Parathyroid adenoma (tissue), 2 donors: ENCODE data around the gene INPP5B.

Source experiments
- H2AFZ ChIP-seq: fragments of 300-600 bp; sonication (generic); one replicate; pipeline ENCODE4 v1.7.0; 2017; ENCODE audit warnings: antibody characterized with exemption, mild to moderate bottlenecking
- H3K27ac ChIP-seq: fragments of 300-600 bp; sonication (generic); one replicate; pipeline ENCODE4 v1.7.0; 2017
- H3K27me3 ChIP-seq: fragments of 300-600 bp; sonication (generic); one replicate; pipeline ENCODE4 v1.7.0; 2017; ENCODE audit warnings: low read length; ENCODE audit not compliant: control insufficient read depth, insufficient read depth
- H3K36me3 ChIP-seq: fragments of 300-600 bp; sonication (generic); one replicate; pipeline ENCODE4 v1.7.0; 2017; ENCODE audit warnings: low read length; ENCODE audit not compliant: control insufficient read depth, insufficient read depth
- H3K4me1 ChIP-seq: fragments of 300-600 bp; sonication (generic); one replicate; pipeline ENCODE4 v1.7.0; 2017; ENCODE audit warnings: control low read depth
- H3K4me2 ChIP-seq: fragments of 300-600 bp; sonication (generic); one replicate; pipeline ENCODE4 v1.7.0; 2017; ENCODE audit warnings: low read length
- H3K4me3 ChIP-seq: fragments of 300-600 bp; sonication (generic); one replicate; pipeline ENCODE4 v1.7.0; 2017; ENCODE audit warnings: low read depth, low read length
- H3K79me2 ChIP-seq: fragments of 300-600 bp; sonication (generic); one replicate; pipeline ENCODE4 v1.7.0; 2017; ENCODE audit warnings: control low read depth
- H3K9ac ChIP-seq: fragments of 300-600 bp; sonication (generic); one replicate; pipeline ENCODE4 v1.7.0; 2017; ENCODE audit warnings: mild to moderate bottlenecking
- H3K9me3 ChIP-seq: fragments of 300-600 bp; sonication (generic); one replicate; pipeline ENCODE4 v1.7.0; 2017; ENCODE audit warnings: low read length; ENCODE audit not compliant: control insufficient read depth
- CTCF ChIP-seq: fragments of 300-600 bp; sonication (generic); IDR thresholded peaks from one replicate; pipeline ENCODE4 v1.7.0; 2017; ENCODE audit warnings: antibody characterized with exemption, mild to moderate bottlenecking
- donor health status: primary hyperparathyroidism.

The INPP5B gene

GRCh38 chr1:37884145-37884544 lies 62.7 kb downstream of the INPP5B start:
- Histone ChIP-seq H3K4me3 (no peak overlapping the region), H3K9ac (no peak overlapping the region), H3K27ac (no peak overlapping the region), H2AFZ (no peak overlapping the region), H3K79me2 (no peaks in the 10 kb centered on the region), H3K36me3 (no peaks in the 10 kb centered on the region), H3K27me3 (no peaks in the 10 kb centered on the region), H3K4me1 (no peaks in the 10 kb centered on the region), H3K9me3 (no peaks in the 10 kb centered on the region), H3K4me2 (no peak overlapping the region)
- no peak for TF ChIP-seq CTCF

GRCh38 chr1:37883671-37884070 lies 63.2 kb downstream of the INPP5B start:
- Histone ChIP-seq H3K9ac (no peak overlapping the region), H3K9me3 (no peaks in the 10 kb centered on the region), H3K36me3 (no peaks in the 10 kb centered on the region), H3K4me1 (no peaks in the 10 kb centered on the region), H3K79me2 (no peaks in the 10 kb centered on the region), H3K27me3 (no peaks in the 10 kb centered on the region), H3K4me3 (no peak overlapping the region), H2AFZ (no peak overlapping the region), H3K4me2 (no peak overlapping the region), H3K27ac (no peak overlapping the region)
- no peak for TF ChIP-seq CTCF

- no peak for TF ChIP-seq CTCF
- no peaks in the 10 kb centered on the region for H3K9me3 ChIP-seq
- H3K27me3 ChIP-seq: no peaks in the 10 kb centered on the region
- no peak overlapping the region for H3K9ac ChIP-seq
- H3K79me2 ChIP-seq: no peaks in the 10 kb centered on the region
- no peak overlapping the region for H3K27ac ChIP-seq
- H3K4me3 ChIP-seq: no peak overlapping the region
- no peaks in the 10 kb centered on the region for H3K36me3 ChIP-seq
- H3K4me1 ChIP-seq: no peaks in the 10 kb centered on the region
- H3K4me2 ChIP-seq: no peak overlapping the region
- no peak overlapping the region for H2AFZ ChIP-seq
Measured at GRCh38 chr1:37879865-37880264, 67.0 kb downstream of the INPP5B start.

- TF ChIP-seq CTCF: no peak
Measured at GRCh38 chr1:37878071-37878470, 68.8 kb downstream of the INPP5B start.

GRCh38 chr1:37875833-37876232 lies 71.0 kb downstream of the INPP5B start:
- no peak overlapping the region for H3K27ac ChIP-seq
- TF ChIP-seq CTCF: no peak
- no peaks in the 10 kb centered on the region for H3K79me2 ChIP-seq
- H3K4me3 ChIP-seq: no peak overlapping the region
- no peaks in the 10 kb centered on the region for H3K27me3 ChIP-seq
- H2AFZ ChIP-seq: no peak overlapping the region
- H3K4me1 ChIP-seq: no peaks in the 10 kb centered on the region
- H3K36me3 ChIP-seq: no peaks in the 10 kb centered on the region
- no peak overlapping the region for H3K4me2 ChIP-seq
- H3K9me3 ChIP-seq: no peaks in the 10 kb centered on the region
- no peak overlapping the region for H3K9ac ChIP-seq

More at GRCh38 chr1:37878071-37878470, 68.8 kb downstream of the INPP5B start:
- no peak overlapping the region for H3K27ac ChIP-seq
- no peaks in the 10 kb centered on the region for H3K79me2 ChIP-seq
- no peak overlapping the region for H3K4me2 ChIP-seq
- H2AFZ ChIP-seq: no peak overlapping the region
- no peak overlapping the region for H3K9ac ChIP-seq
- H3K9me3 ChIP-seq: no peaks in the 10 kb centered on the region
- no peaks in the 10 kb centered on the region for H3K4me1 ChIP-seq
- H3K27me3 ChIP-seq: no peaks in the 10 kb centered on the region
- no peaks in the 10 kb centered on the region for H3K36me3 ChIP-seq
- no peak overlapping the region for H3K4me3 ChIP-seq
